ENCODE data around the gene MTOR.

DNA sequence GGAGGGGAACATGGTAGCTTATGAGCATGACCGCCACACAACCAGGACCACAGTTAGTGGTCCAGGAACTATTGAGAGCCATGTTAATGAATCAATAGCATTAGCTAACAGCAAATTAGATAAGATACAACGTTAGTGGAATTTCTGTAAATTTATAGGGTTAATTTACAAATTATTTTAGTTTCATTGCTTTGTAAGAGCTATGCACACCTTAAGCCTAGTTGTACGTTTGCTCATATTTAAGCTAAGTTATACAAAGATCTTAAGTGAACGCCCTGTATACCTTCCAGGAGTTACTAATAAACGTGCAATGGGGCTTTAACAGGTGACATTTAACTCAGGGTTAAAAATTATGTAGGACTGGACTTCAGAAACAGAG is 163.4 kb downstream of the MTOR start:
- TF ChIP-seq EZH2 (IDR thresholded peaks at IDR 0.05; ENCODE audit: borderline replicate concordance, control insufficient read depth, low read depth, low read length) (no peak), SUPT20H (IDR thresholded peaks at IDR 0.05; ENCODE audit: borderline replicate concordance, control insufficient read depth, low read depth, low read length) (no peak), CTCF (IDR thresholded peaks at IDR 0.05 in 2 of 3, conservative IDR thresholded peaks at IDR 0.05 in 1 of 3; ENCODE audit: control insufficient read depth in 2 of 3, extremely low read depth in 1 of 3, insufficient read depth in 1 of 3, low read depth in 3 of 3, low read length in 3 of 3) (no peak), CHD4 (IDR thresholded peaks at IDR 0.05) (no peak), STAT1 (conservative IDR thresholded peaks at IDR 0.05) (no peak)
- TF ChIP-seq, protein P1, sequence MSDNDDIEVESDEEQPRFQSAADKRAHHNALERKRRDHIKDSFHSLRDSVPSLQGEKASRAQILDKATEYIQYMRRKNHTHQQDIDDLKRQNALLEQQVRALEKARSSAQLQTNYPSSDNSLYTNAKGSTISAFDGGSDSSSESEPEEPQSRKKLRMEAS (IDR thresholded peaks at IDR 0.05; ENCODE audit: low read depth, low read length), result no peak
